Esophagus muscularis mucosa (tissue), 4 donors: ENCODE results near the gene DNAH11.

Experiments used
- EP300 ChIP-seq: sonication (generic); formaldehyde crosslinking; IDR thresholded peaks from one replicate; pipeline ENCODE4 v1.6.1; 2017; ENCODE audit warnings: antibody characterized with exemption
- POLR2A ChIP-seq: fragments of 450-650 bp; IDR thresholded peaks from one replicate; pipeline ENCODE4 v1.6.1; 2017; ENCODE audit warnings: antibody characterized with exemption, moderate library complexity, mild to moderate bottlenecking, low read depth
- POLR2AphosphoS5 ChIP-seq, 2 donors: sonication (generic); formaldehyde crosslinking; IDR thresholded peaks; one replicate each; pipeline ENCODE4 v1.6.1; 2017; ENCODE audit warnings: antibody characterized with exemption in 2 of 2
- TF ChIP-seq, protein P1 (sequence below), 3 experiments: fragments of 200-600 bp in 2 of 3; fragments of 450-650 bp in 1 of 3; sonication (generic) in 2 of 3; IDR thresholded peaks; one replicate each; pipeline ENCODE4 v1.5.1; 2017 to 2019; ENCODE audit warnings: antibody characterized with exemption in 3 of 3, mild to moderate bottlenecking in 2 of 3, moderate library complexity in 1 of 3

DNA sequence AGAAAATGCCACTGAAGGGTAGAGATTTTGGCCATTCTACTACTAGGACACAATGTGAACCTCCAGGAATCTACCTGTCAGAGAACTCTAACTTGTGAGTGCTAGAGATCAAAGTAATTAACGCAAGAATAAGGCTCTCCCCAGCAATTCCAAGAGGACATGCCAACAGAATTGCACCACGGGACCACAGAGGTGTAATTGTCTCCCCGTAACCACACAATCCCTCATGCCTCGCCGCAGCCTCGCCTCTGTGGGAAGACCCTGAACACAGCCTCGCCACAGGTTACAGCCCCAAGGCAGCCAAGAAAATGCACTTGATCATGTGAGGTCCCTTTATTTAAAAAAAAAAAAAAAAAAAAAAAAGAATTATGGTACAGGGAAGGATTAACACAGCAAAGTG, 373.3 kb downstream of the DNAH11 start:
- TF ChIP-seq, protein P1, sequence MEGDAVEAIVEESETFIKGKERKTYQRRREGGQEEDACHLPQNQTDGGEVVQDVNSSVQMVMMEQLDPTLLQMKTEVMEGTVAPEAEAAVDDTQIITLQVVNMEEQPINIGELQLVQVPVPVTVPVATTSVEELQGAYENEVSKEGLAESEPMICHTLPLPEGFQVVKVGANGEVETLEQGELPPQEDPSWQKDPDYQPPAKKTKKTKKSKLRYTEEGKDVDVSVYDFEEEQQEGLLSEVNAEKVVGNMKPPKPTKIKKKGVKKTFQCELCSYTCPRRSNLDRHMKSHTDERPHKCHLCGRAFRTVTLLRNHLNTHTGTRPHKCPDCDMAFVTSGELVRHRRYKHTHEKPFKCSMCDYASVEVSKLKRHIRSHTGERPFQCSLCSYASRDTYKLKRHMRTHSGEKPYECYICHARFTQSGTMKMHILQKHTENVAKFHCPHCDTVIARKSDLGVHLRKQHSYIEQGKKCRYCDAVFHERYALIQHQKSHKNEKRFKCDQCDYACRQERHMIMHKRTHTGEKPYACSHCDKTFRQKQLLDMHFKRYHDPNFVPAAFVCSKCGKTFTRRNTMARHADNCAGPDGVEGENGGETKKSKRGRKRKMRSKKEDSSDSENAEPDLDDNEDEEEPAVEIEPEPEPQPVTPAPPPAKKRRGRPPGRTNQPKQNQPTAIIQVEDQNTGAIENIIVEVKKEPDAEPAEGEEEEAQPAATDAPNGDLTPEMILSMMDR (IDR thresholded peaks at IDR 0.05): no peak
- TF ChIP-seq POLR2A (no peak), EP300 (no peak), POLR2AphosphoS5 (IDR thresholded peaks at IDR 0.05) (no peak)
